Medulla oblongata (tissue), 1 donor: Measurements from ENCODE around the gene PICK1.
"Not testable (repeated sequence)": the region's sequence is repeated elsewhere in the genome, so short reads cannot be mapped to it uniquely, and the experiment has no call there.

Source experiments
- DNase-seq: peaks from one replicate; pipeline ENCODE4 v3.0.0-alpha.2; 2015; ENCODE audit errors: extremely low spot score

Gene PICK1

GRCh38 chr22:38030311-38031133, 26.7 kb upstream of the PICK1 start:
- no peak for DNase-seq

DNA sequence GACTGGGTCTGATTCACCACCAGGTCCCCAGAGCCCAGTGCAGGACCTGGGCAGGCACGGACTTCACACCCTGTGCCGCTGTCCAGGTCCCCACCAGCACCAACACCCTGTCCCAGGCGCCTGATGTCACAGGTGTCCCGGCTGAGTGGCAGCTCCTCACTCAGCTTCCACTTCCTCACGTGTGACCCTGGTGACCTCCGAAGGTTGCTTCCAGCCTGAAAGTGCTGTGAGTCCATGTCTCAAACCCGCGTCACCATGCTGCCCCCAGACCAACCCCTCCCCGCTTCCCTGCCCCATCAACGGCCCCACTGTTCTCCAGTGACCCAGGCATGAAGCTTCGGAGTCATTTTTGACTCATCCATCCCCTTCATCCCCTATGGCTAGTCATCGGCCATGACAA, 25.7 kb upstream of the PICK1 start:
- no peak for DNase-seq

- no peak for DNase-seq
Measured at GRCh38 chr22:38032681-38033521, 24.3 kb upstream of the PICK1 start.

- DNase-seq: peak; percentile 92
Measured at GRCh38 chr22:38033522-38034277, 23.5 kb upstream of the PICK1 start.

DNA sequence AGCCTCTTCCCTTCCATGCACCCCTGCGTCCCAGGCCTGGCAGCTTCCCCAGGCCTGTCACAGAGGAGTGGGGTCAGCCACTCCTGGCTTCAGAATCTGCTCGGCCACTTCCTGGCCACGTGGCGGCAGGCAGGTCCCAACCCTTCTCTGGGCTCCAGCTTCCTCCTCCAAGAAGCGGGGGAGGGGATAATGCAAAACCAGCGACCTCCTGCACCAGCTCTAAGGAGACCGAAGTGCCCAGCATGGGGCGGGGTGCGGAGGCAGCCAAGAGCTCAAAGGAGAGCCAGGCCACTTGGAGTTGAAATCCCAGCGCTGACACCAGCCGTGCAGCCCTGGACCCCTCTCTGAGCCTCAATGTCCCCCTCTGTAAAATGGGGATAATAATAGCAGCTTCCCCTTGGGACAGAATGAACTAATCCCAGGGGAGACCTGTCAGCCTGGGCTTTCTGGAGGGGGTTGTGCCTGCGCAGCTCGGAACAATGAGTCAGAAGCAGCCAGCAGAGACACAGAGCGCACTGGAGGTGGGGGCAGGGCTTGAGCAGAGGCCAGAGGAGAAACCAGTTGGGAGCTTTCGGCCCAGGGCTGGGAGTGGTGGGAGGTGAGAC, 22.8 kb upstream of the PICK1 start:
- DNase-seq: peak; percentile 93

DNA sequence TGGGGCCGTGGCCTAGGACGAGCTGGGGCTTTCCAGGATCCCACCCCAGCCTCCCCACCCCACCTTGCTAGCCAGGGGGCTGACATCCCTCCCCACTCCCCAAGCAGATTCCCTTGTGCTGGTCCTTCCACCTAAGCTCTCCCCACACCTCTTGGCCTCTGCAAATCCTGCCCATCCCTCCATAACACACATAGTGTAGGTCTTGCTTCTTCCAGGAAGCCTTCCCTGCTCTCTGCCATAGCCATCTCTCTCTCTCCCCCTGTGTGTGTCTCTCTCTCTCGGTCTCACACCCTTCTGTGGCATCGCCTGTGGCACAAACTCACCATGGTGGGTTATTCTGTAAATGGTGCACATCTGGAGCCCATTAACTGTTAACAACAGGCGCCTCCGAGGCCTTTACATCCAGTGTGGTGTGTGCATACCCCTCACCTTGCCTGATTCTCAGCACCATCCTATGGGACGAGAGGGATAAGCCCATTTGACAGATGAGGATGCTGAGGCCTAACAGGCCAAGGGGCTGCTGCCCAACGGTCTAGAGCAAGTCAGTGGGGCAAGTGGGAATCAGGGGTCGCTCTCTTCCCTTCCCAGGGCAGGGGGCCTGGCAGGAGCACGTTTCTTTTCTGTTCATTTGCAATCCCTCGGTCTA, 22.2 kb upstream of the PICK1 start:
- no peak for DNase-seq

GRCh38 chr22:38035530-38035885, 21.7 kb upstream of the PICK1 start:
- no peak for DNase-seq

GRCh38 chr22:38036392-38037062, 20.7 kb upstream of the PICK1 start:
- no peak for DNase-seq

GRCh38 chr22:38037367-38038150, 19.6 kb upstream of the PICK1 start:
- DNase-seq: not testable (repeated sequence)

DNA sequence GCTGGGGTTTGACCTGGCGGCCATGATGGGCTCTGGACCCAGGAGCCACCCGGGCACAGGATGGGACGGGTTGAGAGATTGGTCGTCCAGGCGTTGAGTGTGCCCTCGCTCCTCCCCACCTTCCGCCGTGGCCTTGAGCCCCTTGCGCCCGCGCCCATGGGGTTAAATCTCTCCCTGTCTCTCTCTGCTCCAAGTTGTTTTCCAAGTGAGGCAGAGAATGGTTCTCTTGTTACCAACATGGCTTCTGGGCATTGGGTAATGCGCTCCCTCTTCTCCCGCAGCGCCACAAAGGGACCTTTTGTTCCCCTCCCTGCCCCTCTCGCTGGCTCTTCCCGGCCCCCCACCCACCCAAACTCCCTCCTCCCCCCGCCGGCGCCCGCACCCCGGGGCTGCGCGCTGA, 18.8 kb upstream of the PICK1 start:
- DNase-seq: peak; percentile 94

GRCh38 chr22:38038890-38039812, 18.1 kb upstream of the PICK1 start:
- DNase-seq: no peak

GRCh38 chr22:38040953-38041759, 16.0 kb upstream of the PICK1 start:
- no peak for DNase-seq

DNA sequence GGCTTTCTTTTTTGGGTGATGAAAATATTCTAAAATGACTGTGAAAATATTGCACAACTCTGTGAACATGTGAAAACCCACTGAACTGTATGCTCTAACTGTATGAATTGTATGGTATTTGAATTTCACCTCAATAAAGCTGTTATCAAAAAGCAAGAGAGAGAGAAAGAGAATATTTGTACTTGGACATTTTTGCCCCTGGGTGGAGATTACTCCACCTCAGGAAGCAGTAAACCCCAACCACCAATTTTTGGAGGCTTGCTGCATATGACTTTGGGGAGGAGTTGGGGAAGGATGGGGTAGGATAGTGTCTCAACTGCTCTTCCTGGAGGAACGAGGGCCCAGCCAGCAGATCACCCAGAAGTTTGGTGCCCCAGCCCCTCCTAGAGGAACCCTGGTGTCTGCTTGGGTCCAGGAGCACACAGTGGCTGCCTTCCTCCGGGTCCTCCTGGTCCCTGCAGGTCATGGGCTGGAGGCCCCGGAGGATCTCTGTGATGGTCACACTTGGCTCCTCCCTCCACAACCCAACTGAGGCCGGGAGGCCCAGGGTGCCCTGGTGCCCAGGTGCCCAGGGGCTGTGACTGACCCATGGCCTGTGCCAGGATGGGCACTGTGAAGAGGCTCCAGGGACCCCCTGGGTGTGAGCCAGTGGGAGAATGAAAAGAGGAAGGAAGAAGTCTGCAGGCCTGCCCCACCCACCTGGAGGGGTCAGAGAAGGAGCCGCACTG, 15.3 kb upstream of the PICK1 start:
- no peak for DNase-seq

DNA sequence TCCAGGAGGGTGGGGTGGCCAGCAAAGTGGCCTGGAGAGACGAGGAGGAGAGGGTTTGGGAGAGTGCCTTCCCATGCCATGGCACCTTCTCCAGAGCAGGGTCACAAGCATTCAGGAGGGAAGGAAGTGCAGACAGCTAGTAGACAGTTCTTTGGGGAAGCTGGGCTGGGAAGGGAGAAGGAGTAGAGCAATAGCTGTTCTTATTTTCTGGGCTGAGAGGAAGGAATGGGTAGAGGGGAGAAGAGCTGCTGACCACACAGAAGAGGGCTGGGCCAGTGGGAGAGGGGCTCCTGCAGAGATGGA, 14.8 kb upstream of the PICK1 start:
- DNase-seq: no peak

DNA sequence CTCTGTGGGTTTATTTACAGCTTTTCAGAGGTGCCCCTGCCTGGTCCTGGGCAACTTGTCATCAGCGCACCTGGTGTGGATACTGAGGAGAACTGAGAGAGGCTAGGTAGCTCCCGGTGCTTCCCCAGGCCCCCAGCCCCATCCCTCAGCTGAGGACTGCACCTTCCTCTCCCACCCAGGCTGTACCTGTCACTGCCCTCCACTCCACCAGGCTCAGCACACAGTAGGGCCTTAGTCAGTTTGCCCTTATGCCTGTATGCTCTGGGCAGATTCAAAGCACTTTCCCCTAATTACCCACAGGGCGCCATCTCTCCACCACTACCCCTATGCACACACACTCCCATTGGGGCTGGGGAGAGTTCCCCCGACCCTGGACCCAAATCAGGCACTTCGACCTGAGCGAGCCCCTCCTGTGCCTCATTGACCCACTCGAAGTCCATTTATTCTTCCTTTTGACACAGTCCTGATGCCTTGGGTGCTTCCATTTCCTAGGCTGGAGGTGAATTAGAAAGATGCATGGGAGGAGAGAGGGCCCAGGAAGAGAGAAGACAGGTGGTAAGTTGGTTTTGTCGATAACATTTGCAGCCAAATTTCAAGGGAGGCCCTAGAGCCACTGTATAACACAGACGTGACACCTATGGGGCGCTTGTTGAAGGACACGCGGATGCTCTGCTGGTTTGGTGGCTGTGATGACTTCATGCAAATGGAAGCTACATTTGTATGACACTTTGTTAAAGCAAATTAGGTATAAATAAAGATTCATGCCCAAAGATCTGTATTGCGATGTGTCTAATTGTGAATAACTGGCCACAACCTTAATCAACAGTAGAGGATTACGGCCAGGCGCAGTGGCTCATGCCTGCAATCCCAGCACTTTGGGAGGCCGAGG, 13.8 kb upstream of the PICK1 start:
- no peak for DNase-seq

DNA sequence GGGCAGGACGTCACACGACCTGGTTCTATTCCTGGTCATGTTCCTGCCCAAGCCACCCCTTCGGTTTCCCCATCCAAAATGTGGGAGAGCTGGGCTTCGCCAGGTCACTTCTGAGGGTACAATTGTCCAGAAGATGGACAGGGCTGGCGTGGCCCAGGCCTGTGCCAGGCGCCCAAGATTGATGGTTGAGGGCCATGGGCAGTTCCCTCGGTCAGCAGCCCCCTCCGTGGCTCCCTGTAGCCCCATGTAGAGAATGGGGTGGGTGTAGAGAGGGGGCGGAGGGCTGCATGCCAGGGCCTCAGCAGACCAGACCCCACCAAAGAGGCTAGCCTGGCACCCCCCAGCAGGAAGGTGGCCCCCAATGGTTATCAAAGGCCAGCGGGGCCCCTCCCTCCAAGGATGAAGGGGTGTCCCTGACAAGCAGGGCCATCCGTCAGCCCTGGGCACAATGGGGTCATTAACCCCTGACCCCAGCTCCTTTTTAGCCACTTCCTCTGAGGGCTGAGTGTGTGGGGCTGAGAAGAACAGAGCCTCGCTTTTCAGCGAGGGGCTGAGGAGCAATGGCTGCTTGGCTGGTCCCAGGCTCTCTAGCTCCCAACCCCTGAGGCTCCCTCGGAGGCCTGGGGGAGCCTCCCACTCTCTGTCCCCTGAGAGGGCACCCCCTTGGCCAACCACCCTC, 11.0 kb upstream of the PICK1 start:
- DNase-seq: no peak
